Ramos (cell line): Measurements from ENCODE around the gene MRM3.
"Not testable (repeated sequence)": the region's sequence is repeated elsewhere in the genome, so short reads cannot be mapped to it uniquely, and the experiment has no call there.

ENCODE experiments used
- in situ Hi-C: fragments of 300-500 bp; cut with MboI; formaldehyde crosslinking; loops from one replicate; pipeline ENCODE4 v1.14.3; 2022; ENCODE audit warnings: low sequenced_read_pairs; ENCODE audit not compliant: unreplicated experiment

Gene MRM3, protein sequence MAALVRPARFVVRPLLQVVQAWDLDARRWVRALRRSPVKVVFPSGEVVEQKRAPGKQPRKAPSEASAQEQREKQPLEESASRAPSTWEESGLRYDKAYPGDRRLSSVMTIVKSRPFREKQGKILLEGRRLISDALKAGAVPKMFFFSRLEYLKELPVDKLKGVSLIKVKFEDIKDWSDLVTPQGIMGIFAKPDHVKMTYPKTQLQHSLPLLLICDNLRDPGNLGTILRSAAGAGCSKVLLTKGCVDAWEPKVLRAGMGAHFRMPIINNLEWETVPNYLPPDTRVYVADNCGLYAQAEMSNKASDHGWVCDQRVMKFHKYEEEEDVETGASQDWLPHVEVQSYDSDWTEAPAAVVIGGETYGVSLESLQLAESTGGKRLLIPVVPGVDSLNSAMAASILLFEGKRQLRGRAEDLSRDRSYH

DNA sequence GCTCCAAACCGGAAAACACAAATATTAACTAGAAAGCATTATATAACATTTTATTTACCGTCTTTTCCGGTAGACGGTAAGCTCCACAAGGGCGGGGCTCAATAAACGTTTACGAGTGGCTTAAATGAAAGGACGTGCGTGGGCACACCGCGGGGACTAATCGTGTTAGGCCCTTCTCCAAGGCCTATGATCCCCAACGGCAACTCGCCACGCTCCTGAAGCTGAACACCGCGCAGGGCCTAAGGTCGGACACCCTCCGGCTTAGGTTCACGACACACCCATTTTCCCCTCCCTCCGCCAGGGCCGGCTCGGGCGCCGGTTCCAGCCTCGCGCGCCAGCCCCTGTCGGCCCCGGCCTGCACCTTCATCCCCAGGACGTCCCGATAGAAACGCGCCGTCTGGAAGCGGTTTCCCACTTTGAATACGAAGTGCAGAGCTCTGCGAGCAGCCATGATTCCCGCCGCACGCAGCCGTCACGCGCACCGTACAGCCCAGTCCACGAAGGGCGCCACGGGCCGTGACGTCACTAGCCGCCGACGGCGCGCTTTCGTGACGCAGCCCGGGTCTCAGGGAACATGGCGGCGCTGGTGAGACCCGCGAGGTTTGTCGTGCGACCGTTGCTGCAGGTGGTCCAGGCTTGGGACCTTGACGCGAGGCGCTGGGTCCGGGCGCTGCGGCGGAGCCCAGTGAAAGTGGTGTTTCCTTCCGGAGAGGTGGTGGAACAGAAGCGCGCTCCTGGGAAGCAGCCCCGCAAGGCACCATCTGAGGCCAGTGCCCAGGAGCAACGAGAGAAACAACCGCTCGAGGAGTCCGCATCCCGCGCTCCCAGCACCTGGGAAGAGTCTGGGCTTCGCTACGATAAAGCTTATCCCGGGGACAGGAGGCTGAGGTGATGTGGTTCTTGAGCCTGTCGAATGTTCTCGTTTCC is at the start of gene MRM3, which contains the start of gene GLOD4:
Gene MRM3, plus strand, starts transcription at position 549 of the 927 bp plus-strand sequence. Its CDS starts 26 bp downstream, at position 575.
Gene GLOD4, minus strand, starts transcription at position 476 of the 927 bp plus-strand sequence. Its CDS starts 25 bp downstream, at position 451.
- in situ Hi-C loops: no loop called here

DNA sequence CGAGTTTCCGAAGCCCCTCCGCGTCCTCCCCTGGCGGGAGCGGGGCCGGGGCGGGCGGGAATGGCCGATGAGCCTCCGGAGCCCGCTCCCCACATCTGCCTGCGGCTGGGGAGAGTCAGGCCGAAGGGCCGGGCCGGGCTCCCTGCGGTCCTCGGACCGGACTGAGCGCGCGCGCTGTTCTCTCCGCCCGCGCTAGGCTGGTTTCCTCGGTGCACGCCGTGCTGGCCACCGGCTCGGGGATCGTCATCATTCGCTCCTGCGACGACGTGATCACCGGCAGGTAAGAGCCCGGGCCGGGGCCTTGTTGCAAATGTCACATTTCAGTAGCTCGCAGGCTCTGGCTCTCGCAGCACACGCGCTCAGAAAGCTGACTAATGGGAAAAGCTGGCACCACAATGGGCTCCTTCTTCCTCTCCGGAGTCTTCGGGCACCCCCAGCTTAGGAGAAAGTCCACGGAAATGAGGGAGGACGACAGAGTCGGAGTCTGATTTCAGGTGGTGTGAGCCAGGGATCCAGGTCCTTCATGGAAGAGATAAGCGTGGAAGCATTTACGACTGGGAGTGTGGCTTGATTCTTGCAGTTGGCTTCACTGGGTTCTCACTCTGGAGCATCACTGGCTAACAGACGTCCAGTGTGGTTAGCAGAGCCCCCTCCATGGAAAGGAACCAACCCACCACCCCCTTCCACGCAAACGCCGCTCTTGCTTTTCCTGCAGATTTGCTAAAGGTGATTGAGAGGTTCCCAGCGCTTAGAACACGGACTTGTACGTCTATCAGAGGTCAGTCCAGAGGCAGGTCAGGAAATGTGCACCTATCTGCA is 49.0 kb upstream of the MRM3 start:
- in situ Hi-C loops: no loop called here

GRCh38 chr17:733743-734142 is 48.4 kb upstream of the MRM3 start:
- in situ Hi-C loops: no loop called here

GRCh38 chr17:737561-738113 is 44.5 kb upstream of the MRM3 start:
- in situ Hi-C loops: no loop called here

DNA sequence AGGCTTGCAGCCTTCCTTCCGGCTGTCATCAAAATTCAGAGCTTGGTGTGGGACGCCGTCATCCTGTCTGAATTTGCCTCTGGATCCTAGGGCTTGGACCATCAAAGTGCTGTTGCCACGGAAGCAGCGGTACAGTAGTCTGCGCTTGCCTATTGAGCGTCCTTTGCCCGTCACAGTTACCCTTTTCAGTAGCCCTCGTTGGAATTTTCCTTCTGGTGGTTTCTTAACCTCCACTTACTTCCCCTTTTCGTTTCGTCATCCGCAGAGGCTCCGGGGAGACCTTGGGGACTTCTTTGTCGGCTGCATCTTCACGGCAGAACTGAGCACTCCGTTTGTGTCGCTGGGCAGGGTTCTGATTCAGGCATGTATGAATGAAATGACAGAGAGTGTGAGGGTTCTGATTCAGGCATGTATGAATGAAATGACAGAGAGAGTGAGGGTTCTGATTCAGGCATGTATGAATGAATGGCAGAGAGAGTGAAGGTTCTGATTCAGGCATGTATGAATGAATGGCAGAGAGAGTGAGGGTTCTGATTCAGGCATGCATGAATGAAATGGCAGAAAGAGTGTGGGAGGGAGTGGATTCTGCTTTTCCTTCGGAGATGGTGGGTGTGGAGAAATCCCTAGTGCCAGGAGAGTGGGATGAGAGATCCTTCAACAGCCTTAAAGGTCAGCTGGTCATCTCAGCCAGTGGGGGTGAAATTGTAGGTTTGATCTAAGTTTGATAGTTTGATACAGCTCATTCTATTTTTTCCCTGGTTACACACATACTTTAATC is 41.7 kb upstream of the MRM3 start:
- in situ Hi-C loops: no loop called here

DNA sequence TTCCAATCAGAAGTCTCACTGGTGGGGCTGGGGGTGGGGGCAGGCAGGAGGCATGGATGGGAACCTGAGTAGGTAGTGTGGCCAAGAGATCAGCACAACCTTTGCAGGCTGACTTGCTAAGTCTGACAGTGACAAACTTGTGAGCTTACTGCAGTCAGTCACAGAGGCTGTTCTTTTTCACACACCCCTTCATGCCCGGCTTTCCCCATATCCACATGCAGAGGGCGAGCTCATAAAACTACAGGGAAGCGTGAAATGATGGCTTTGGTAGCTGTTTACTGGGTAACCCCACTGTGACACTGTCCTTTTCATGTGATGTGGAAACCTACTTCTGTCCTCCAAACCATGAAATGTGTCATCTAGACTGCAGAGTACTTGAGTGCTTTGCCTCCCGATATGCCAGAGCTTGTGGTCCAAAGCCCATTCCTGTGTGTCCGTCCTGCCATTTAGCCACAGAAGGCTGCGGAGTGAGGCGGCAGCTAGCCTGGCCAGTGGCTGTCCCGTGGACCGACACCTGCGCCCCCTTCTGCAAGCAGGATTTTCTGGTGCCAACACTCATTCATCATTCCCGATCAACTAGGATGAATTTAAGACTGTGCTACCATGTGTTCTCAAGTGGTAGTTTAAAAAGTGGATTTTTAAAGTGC is 39.9 kb upstream of the MRM3 start:
- in situ Hi-C loops: no loop called here

DNA sequence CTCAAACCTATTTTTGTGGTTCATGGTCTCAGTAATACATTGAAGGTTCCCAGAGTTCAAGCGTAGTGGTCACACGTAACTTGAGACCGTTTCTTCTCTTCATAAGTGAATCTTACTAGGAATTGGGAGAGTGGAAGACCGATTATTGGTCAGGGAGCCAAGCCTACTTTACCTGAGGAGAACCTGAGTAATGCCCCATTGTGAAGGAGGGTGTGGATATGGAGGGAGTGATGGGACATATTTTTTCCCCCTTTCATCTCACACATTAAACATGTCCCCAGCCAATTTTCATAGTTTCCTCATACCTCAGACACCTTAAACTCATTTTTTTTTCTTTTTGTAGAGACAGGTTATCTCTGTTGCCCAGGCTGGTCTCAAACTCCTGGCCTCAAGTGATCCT is 39.0 kb upstream of the MRM3 start:
- in situ Hi-C loops: no loop called here

DNA sequence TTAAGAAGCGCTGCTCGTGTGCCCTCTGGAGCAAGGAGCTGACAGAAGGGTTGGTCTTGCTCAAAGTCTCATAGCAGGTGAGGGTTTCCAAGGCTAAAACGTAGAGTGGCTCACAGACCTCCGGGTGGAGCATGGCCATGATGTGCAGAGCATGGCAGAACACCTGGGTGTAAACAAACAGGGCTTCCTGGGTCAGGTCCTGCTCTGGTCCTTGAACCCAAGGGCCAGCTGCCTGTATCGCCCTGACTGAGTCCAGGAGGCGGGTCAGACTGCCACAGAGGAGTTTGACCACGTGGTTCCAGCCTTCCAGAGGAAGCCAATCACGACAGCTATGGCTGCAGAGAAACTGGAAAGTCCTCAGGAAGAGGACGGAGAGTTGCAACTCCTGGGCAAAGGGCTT is 37.2 kb upstream of the MRM3 start:
- in situ Hi-C loops: no loop called here

DNA sequence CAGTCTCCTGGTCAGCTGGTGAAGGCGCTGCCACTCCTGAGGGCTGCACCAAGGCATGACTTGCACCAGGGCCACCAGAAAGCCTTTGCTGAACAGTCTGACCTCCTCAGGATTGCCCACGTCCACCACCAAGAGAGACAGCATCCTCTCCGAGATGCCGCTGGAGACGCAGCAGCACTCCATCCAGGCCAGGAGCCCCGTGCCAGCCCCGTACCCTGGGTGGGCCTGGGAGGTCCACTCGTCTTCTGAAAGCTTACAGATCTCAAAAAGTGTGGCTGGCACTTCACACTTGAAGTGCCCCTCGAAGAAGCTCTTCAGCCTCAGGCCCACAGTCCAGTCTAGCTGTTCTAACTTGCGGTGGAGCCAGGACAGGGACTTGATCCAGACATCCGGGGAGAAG is 36.7 kb upstream of the MRM3 start:
- in situ Hi-C loops: no loop called here

GRCh38 chr17:746181-746580 is 36.0 kb upstream of the MRM3 start:
- in situ Hi-C loops: no loop called here

GRCh38 chr17:746783-747629 is 35.1 kb upstream of the MRM3 start:
- in situ Hi-C loops: no loop called here

DNA sequence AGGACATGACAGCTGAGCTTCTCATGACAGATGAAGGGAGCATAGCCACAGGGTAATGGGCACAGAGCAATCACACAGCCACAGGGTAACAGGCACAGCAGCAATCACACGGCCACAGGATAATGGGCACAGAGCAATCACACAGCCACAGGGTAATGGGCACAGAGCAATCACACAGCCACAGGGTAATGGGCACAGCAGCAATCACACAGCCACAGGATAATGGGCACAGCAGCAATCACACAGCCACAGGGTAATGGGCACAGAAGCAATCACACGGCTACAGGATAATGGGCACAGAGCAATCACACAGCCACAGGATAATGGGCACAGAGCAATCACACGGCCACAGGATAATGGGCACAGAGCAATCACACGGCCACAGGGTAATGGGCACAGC is 33.5 kb upstream of the MRM3 start:
- in situ Hi-C loops: not testable (repeated sequence)

DNA sequence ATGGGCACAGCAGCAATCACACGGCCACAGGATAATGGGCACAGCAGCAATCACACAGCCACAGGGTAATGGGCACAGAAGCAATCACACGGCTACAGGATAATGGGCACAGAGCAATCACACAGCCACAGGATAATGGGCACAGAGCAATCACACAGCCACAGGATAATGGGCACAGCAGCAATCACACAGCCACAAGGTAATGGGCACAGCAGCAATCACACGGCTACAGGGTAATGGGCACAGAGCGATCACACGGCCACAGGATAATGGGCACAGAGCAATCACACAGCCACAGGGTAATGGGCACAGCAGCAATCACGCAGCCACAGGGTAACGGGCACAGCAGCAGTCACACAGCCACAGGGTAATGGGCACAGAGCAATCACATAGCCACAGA is 32.8 kb upstream of the MRM3 start:
- in situ Hi-C loops: not testable (repeated sequence)

- in situ Hi-C loops: no loop called here
These were observed 31.6 kb upstream of the MRM3 start for GRCh38 chr17:750431-751037.

- in situ Hi-C loops: no loop called here
These were observed 30.7 kb upstream of the MRM3 start for GRCh38 chr17:751269-752001.

DNA sequence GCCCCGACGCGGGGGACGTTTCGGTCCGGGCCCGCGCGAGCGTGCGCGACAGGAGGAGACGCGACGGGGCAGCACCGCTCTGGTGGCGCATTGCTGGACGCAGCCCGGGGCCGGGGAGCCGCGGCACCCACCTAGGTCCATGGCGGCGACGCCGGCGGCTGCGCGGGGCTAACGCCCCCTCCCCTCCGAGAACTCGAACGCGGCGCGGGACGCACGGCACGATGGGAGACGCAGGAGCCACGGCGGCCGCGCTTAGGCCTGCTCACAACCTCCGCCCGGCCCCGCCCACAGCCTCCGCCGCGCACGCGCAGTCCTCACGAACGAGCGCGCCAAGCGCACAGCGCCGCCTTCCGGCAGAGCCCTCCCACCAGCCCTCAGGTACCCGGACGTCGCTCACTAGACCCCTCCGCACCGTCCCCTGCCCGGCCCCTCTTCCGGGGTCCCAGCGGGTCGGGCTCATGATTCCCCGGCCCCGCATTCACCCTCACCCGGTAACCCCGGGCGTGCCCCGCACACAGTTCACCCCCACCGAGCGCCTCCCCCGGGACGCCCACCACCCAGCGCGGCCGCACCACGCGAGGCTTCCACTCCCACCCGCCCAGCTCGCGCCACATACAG is 30.0 kb upstream of the MRM3 start, which contains the start of gene GEMIN4:
Gene GEMIN4, minus strand, starts transcription at position 263 of the 618 bp plus-strand sequence. Its CDS starts 122 bp downstream, at position 141.
- in situ Hi-C loops: no loop called here
